Vagina (tissue), 2 donors: ENCODE measurements around the gene KCTD18. TPM values are rescaled to one million over a fixed set of nuclear protein-coding genes. Genes with fewer than 3 reads are reported as not detected.
A peak's percentile ranks its signal among the peaks of the same experiment; 100 is the strongest.

Source experiments
- DNase-seq, 2 donors: peaks; one replicate each; pipeline ENCODE4 v3.0.0-alpha.2; 2017; ENCODE audit errors: extremely low spot score in 2 of 2
- H3K27ac ChIP-seq: fragments of 200-600 bp; sonication (generic); one replicate; pipeline ENCODE4 v1.5.1; 2019
- H3K27me3 ChIP-seq: fragments of 200-600 bp; sonication (generic); one replicate; pipeline ENCODE4 v1.5.1; 2019
- H3K36me3 ChIP-seq, 2 donors: fragments of 200-600 bp; sonication (generic); one replicate each; pipeline ENCODE4 v1.5.1; 2017 to 2019
- H3K4me1 ChIP-seq: fragments of 200-600 bp; sonication (generic); one replicate; pipeline ENCODE4 v1.5.1; 2019
- H3K4me3 ChIP-seq, 2 donors: fragments of 200-600 bp; sonication (generic); 1 replicate in 1 of 2; 2 replicates in 1 of 2; pipeline ENCODE4 v1.5.1; 2016 to 2019
- H3K9me3 ChIP-seq: fragments of 200-600 bp; sonication (generic); one replicate; pipeline ENCODE4 v1.5.1; 2019
- CTCF ChIP-seq, 3 experiments: fragments of 450-650 bp in 2 of 3; fragments of 200-600 bp in 1 of 3; sonication (generic) in 1 of 3; IDR thresholded peaks; one replicate each; pipeline ENCODE4 v1.5.1; 2017 to 2019; ENCODE audit warnings: antibody characterized with exemption in 3 of 3, mild to moderate bottlenecking in 2 of 3, moderate library complexity in 2 of 3
- POLR2A ChIP-seq, 2 donors: fragments of 450-650 bp; IDR thresholded peaks; one replicate each; pipeline ENCODE4 v1.6.1; 2017; ENCODE audit warnings: antibody characterized with exemption in 2 of 2, mild to moderate bottlenecking in 2 of 2, moderate library complexity in 2 of 2
- POLR2AphosphoS5 ChIP-seq, 2 donors: sonication (generic); formaldehyde crosslinking; IDR thresholded peaks; one replicate each; pipeline ENCODE4 v1.9.0; 2017; ENCODE audit warnings: antibody characterized with exemption in 2 of 2, mild to moderate bottlenecking in 2 of 2, low read depth in 1 of 2; ENCODE audit not compliant: insufficient read depth in 1 of 2
- intact Hi-C: fragments of 100-400 bp; cut with DNase I; formaldehyde crosslinking; loops from one replicate; pipeline ENCODE4 v1.15.1; 2023
- total RNA-seq: library from RNA; depleted of rRNA; stranded (reverse); fragments of >200 nt; gene quantifications from one replicate; pipeline ENCODE4 v1.2.3, GENCODE V29; 2016

The KCTD18 gene
- total RNA-seq, 1 donor from 2014 or later: 16.9 TPM

- Histone ChIP-seq H3K9me3 (no peaks in the 10 kb centered on the region), H3K4me1 (peaks cover 30% of the 10 kb centered on the region), H3K27me3 (no peaks in the 10 kb centered on the region), H3K36me3 (peaks cover 0 to 16% of the 10 kb centered on the region in 2 donors), H3K27ac (no peak overlapping the region), H3K4me3 (no peak overlapping the region)
- TF ChIP-seq CTCF (IDR thresholded peaks at IDR 0.05): no peak
- TF ChIP-seq POLR2AphosphoS5 (IDR thresholded peaks at IDR 0.05; ENCODE audit: insufficient read depth in 1 of 2, low read depth in 1 of 2): no peak
- TF ChIP-seq POLR2A (IDR thresholded peaks at IDR 0.05): no peak
- DNase-seq: no peak
- intact Hi-C loops: no loop called here
These were observed 63.3 kb downstream of the KCTD18 start for GRCh38 chr2:200446612-200447011.

GRCh38 chr2:200445284-200445683, 64.6 kb downstream of the KCTD18 start:
- no peak overlapping the region for H3K27ac ChIP-seq
- no peak overlapping the region for H3K4me3 ChIP-seq

GRCh38 chr2:200444530-200444929, 65.3 kb downstream of the KCTD18 start:
- H3K27ac ChIP-seq: peak overlapping the region; percentile 39
- intact Hi-C loops: no loop called here
- no peaks in the 10 kb centered on the region for H3K9me3 ChIP-seq
- no peaks in the 10 kb centered on the region for H3K27me3 ChIP-seq
- H3K4me1 ChIP-seq: peaks cover 34% of the 10 kb centered on the region
- DNase-seq: no peak
- H3K36me3 ChIP-seq: peaks cover 0 to 9% of the 10 kb centered on the region in 2 donors
- TF ChIP-seq POLR2A (IDR thresholded peaks at IDR 0.05): no peak
- no peak overlapping the region for H3K4me3 ChIP-seq

More at GRCh38 chr2:200445284-200445683, 64.6 kb downstream of the KCTD18 start:
- TF ChIP-seq POLR2AphosphoS5 (IDR thresholded peaks at IDR 0.05; ENCODE audit: insufficient read depth in 1 of 2, low read depth in 1 of 2): no peak
- no peak for TF ChIP-seq CTCF (IDR thresholded peaks at IDR 0.05)
- no peak for TF ChIP-seq POLR2A (IDR thresholded peaks at IDR 0.05)
- no peak for DNase-seq
- H3K4me1 ChIP-seq: peaks cover 34% of the 10 kb centered on the region
- no peaks in the 10 kb centered on the region for H3K27me3 ChIP-seq
- peaks cover 0 to 8% of the 10 kb centered on the region in 2 donors for H3K36me3 ChIP-seq
- no peaks in the 10 kb centered on the region for H3K9me3 ChIP-seq
- intact Hi-C loops: no loop called here

GRCh38 chr2:200443916-200444315, 66.0 kb downstream of the KCTD18 start:
- Histone ChIP-seq H3K36me3 (peaks cover 0 to 15% of the 10 kb centered on the region in 2 donors), H3K9me3 (no peaks in the 10 kb centered on the region)
- TF ChIP-seq POLR2AphosphoS5 (IDR thresholded peaks at IDR 0.05; ENCODE audit: insufficient read depth in 1 of 2, low read depth in 1 of 2): no peak
- TF ChIP-seq CTCF (IDR thresholded peaks at IDR 0.05): no peak
- TF ChIP-seq POLR2A (IDR thresholded peaks at IDR 0.05): no peak

GRCh38 chr2:200443376-200443775, 66.5 kb downstream of the KCTD18 start:
- Histone ChIP-seq H3K9me3 (no peaks in the 10 kb centered on the region), H3K4me3 (no peak overlapping the region), H3K36me3 (peaks cover 0 to 15% of the 10 kb centered on the region in 2 donors), H3K27me3 (no peaks in the 10 kb centered on the region), H3K4me1 (peaks cover 41% of the 10 kb centered on the region), H3K27ac (peak overlapping the region; percentile 39)
- no peak for DNase-seq
- intact Hi-C loops: no loop called here
- TF ChIP-seq POLR2AphosphoS5 (IDR thresholded peaks at IDR 0.05; ENCODE audit: insufficient read depth in 1 of 2, low read depth in 1 of 2) (no peak), CTCF (IDR thresholded peaks at IDR 0.05) (no peak), POLR2A (IDR thresholded peaks at IDR 0.05) (no peak)

More at GRCh38 chr2:200443916-200444315, 66.0 kb downstream of the KCTD18 start:
- Histone ChIP-seq H3K27ac (peak overlapping the region; percentile 39), H3K4me3 (no peak overlapping the region), H3K4me1 (peaks cover 35% of the 10 kb centered on the region), H3K27me3 (no peaks in the 10 kb centered on the region)
- no peak for DNase-seq
- intact Hi-C loops: no loop called here
